Right lobe of liver (tissue), 6 donors: ENCODE measurements around the gene SLMAP. TPM values are rescaled to one million over a fixed set of nuclear protein-coding genes. Genes with fewer than 3 reads are reported as not detected.

Experiments
- ATAC-seq, 4 donors: fragments of 200-7000 bp; cut with Tn5 transposase; one replicate each; pipeline ENCODE4 v1.9.1; 2020; ENCODE audit warnings: mild to moderate bottlenecking in 4 of 4, moderate library complexity in 4 of 4
- DNase-seq, 3 donors: peaks; one replicate each; pipeline ENCODE4 v3.0.0-alpha.2; 2020
- H3K27ac ChIP-seq, 3 donors: fragments of 200-600 bp; one replicate each; pipeline ENCODE4 v1.8.0; 2022
- H3K27me3 ChIP-seq, 2 donors: fragments of 200-600 bp; one replicate each; pipeline ENCODE4 v1.8.0; 2022
- H3K36me3 ChIP-seq, 4 donors: fragments of 200-600 bp; sonication (generic) in 1 of 4; one replicate each; pipeline versions ENCODE4 v1.5.1 to v1.8.0; 2017 to 2022; ENCODE audit warnings: control low read depth in 1 of 4
- H3K4me1 ChIP-seq, 4 donors: fragments of 200-600 bp; sonication (generic) in 1 of 4; one replicate each; pipeline versions ENCODE4 v1.5.1 to v1.8.0; 2017 to 2022; ENCODE audit warnings: control low read depth in 1 of 4
- H3K4me3 ChIP-seq, 3 donors: fragments of 200-600 bp; one replicate each; pipeline ENCODE4 v1.8.0; 2022
- H3K9me3 ChIP-seq, 4 donors: fragments of 200-600 bp; sonication (generic) in 1 of 4; one replicate each; pipeline versions ENCODE4 v1.5.1 to v1.8.0; 2017 to 2022; ENCODE audit warnings: control low read depth in 1 of 4
- CTCF ChIP-seq, 4 donors: fragments of 200-600 bp in 3 of 4; fragments of 450-650 bp in 1 of 4; IDR thresholded peaks; one replicate each; pipeline versions ENCODE4 v1.5.1 to v1.8.0; 2016 to 2022; ENCODE audit warnings: antibody characterized with exemption in 4 of 4, mild to moderate bottlenecking in 2 of 4
- POLR2A ChIP-seq: fragments of 450-650 bp; IDR thresholded peaks from one replicate; pipeline ENCODE4 v1.6.1; 2017; ENCODE audit warnings: antibody characterized with exemption, mild to moderate bottlenecking
- WGBS: methylation state at CpG from one replicate; pipeline ENCODE4 v1.1.6; 2018; ENCODE audit warnings: low coverage, low lambda C conversion rate; ENCODE audit not compliant: insufficient coverage; ENCODE audit errors: missing lambda C conversion rate; 5-methylcytosine and 5-hydroxymethylcytosine counted together
- intact Hi-C, 2 donors: fragments of 100-400 bp; cut with DNase I; formaldehyde crosslinking; loops; one replicate each; pipeline versions ENCODE4 v1.11.2 to v1.14.1; 2022
- total RNA-seq, 6 experiments: library from RNA; depleted of rRNA in 2 of 6; stranded (reverse); fragments of >200 nt in 2 of 6; fragmentation: NEBNext Ultra II Directional in 3 of 6; extraction: Animal tissue kit (Norgen Biotek cat#: 25700) in 3 of 6; gene quantifications; one replicate each; pipeline versions ENCODE4 v1.1.0 to v1.2.4, GENCODE V29; 2016 to 2023
- donor health status: DM: no; HTN: yes; CAD: no.
- donor health status: DM: no; HTN: no; CAD: no.
- donor health status: DM: no; HTN: no; CAD: no.
- donor health status: DM: no; HTN: yes; CAD: no.
- donor health status: DM: no; HTN: yes; CAD: no.

The SLMAP gene
- total RNA-seq, 6 experiments from 2014 or later = 21.1 to 34.9 (median 25.1) TPM

GRCh38 chr3:57933602-57934001 lies 177.5 kb downstream of the SLMAP start:
- intact Hi-C loops = no loop called here
- TF ChIP-seq CTCF (IDR thresholded peaks at IDR 0.05) = no peak
- no peak for TF ChIP-seq POLR2A
- 92% methylated on average over 2 of the region's 2 CpGs for WGBS
- Histone ChIP-seq H3K27ac (no peak overlapping the region), H3K4me3 (no peak overlapping the region), H3K27me3 (no peaks in the 10 kb centered on the region), H3K36me3 (peaks cover 0 to 8% (median 0%) of the 10 kb centered on the region in 4 donors), H3K9me3 (no peaks in the 10 kb centered on the region), H3K4me1 (no peaks in the 10 kb centered on the region)
- DNase-seq (no peak), ATAC-seq (no peak)

- intact Hi-C loops = no loop called here
- Histone ChIP-seq H3K4me3 (no peak overlapping the region), H3K4me1 (no peaks in the 10 kb centered on the region), H3K9me3 (no peaks in the 10 kb centered on the region), H3K27me3 (no peaks in the 10 kb centered on the region), H3K36me3 (peaks cover 0 to 8% (median 0%) of the 10 kb centered on the region in 4 donors), H3K27ac (no peak overlapping the region)
- 85% methylated on average over 7 of the region's 7 CpGs for WGBS
- no peak for DNase-seq
- ATAC-seq = no peak
- TF ChIP-seq CTCF (IDR thresholded peaks at IDR 0.05) (no peak), POLR2A (no peak)
Observed at GRCh38 chr3:57934373-57934772, 178.3 kb downstream of the SLMAP start.

GRCh38 chr3:57935539-57935938 lies 179.4 kb downstream of the SLMAP start:
- H3K36me3 ChIP-seq = peaks cover 0 to 2% (median 0%) of the 10 kb centered on the region in 4 donors
- no peaks in the 10 kb centered on the region for H3K4me1 ChIP-seq
- intact Hi-C loops = no loop called here
- H3K9me3 ChIP-seq = no peaks in the 10 kb centered on the region
- no peak overlapping the region for H3K27ac ChIP-seq
- ATAC-seq (no peak), DNase-seq (no peak)
- TF ChIP-seq CTCF (IDR thresholded peaks at IDR 0.05) = no peak
- no peak for TF ChIP-seq POLR2A
- 95% methylated on average over 3 of the region's 3 CpGs for WGBS
- H3K4me3 ChIP-seq = no peak overlapping the region
- H3K27me3 ChIP-seq = no peaks in the 10 kb centered on the region

- H3K4me1 ChIP-seq = no peaks in the 10 kb centered on the region
- DNase-seq (no peak), ATAC-seq (no peak)
- no peaks in the 10 kb centered on the region for H3K9me3 ChIP-seq
- no peaks in the 10 kb centered on the region for H3K36me3 ChIP-seq
- intact Hi-C loops = no loop called here
- WGBS = 91% methylated on average over 3 of the region's 3 CpGs
- H3K27ac ChIP-seq = no peak overlapping the region
- TF ChIP-seq POLR2A = no peak
- TF ChIP-seq CTCF (IDR thresholded peaks at IDR 0.05) = no peak
- H3K27me3 ChIP-seq = no peaks in the 10 kb centered on the region
- no peak overlapping the region for H3K4me3 ChIP-seq
Observed at GRCh38 chr3:57937092-57937491, 181.0 kb downstream of the SLMAP start.

- Histone ChIP-seq H3K4me3 (no peak overlapping the region), H3K9me3 (no peaks in the 10 kb centered on the region), H3K36me3 (no peaks in the 10 kb centered on the region), H3K4me1 (no peaks in the 10 kb centered on the region), H3K27ac (no peak overlapping the region), H3K27me3 (no peaks in the 10 kb centered on the region)
- intact Hi-C loops = no loop called here
- WGBS = 79% methylated on average over 4 of the region's 4 CpGs
- DNase-seq (no peak), ATAC-seq (no peak)
- TF ChIP-seq POLR2A (no peak), CTCF (IDR thresholded peaks at IDR 0.05) (no peak)
Observed at GRCh38 chr3:57939775-57940174, 183.7 kb downstream of the SLMAP start.
